ENCODE results near the gene TMEM43.

Gene TMEM43

GRCh38 chr3:14123308-14124222 lies 1.3 kb upstream of the TMEM43 start:
- Histone ChIP-seq H3K36me3 (ENCODE audit: control insufficient read depth in 1 of 2, insufficient read depth in 2 of 2, low read length in 2 of 2) (peaks cover 10 to 12% of the 10 kb centered on the region in 2 donors), H3K27me3 (ENCODE audit: low read depth, low read length) (no peaks in the 10 kb centered on the region), H3K4me1 (ENCODE audit: control insufficient read depth in 1 of 2, insufficient read depth in 2 of 2, low read length in 2 of 2) (peaks cover 18 to 35% of the 10 kb centered on the region in 2 donors), H3K4me3 (ENCODE audit: low read depth in 1 of 2, low read length in 2 of 2) (peak overlapping the region; percentile 88 to 89), H3K9me3 (ENCODE audit: control insufficient read depth in 1 of 2, low read length in 2 of 2) (no peaks in the 10 kb centered on the region), H3K27ac (ENCODE audit: low read length) (peak overlapping the region; percentile 94)

GRCh38 chr3:14124223-14124614 lies 633 bp upstream of the TMEM43 start:
- Histone ChIP-seq H3K4me3 (ENCODE audit: low read depth in 1 of 2, low read length in 2 of 2) (peak overlapping the region; percentile 88 to 89), H3K4me1 (ENCODE audit: control insufficient read depth in 1 of 2, insufficient read depth in 2 of 2, low read length in 2 of 2) (peaks cover 18 to 35% of the 10 kb centered on the region in 2 donors), H3K9me3 (ENCODE audit: control insufficient read depth in 1 of 2, low read length in 2 of 2) (no peaks in the 10 kb centered on the region), H3K27me3 (ENCODE audit: low read depth, low read length) (no peaks in the 10 kb centered on the region), H3K36me3 (ENCODE audit: control insufficient read depth in 1 of 2, insufficient read depth in 2 of 2, low read length in 2 of 2) (peaks cover 15 to 17% of the 10 kb centered on the region in 2 donors), H3K27ac (ENCODE audit: low read length) (peak overlapping the region; percentile 94)

GRCh38 chr3:14125193-14126016 lies 553 bp downstream of the TMEM43 start:
- Histone ChIP-seq H3K4me3 (ENCODE audit: low read depth in 1 of 2, low read length in 2 of 2) (peak overlapping the region; percentile 88 to 89), H3K36me3 (ENCODE audit: control insufficient read depth in 1 of 2, insufficient read depth in 2 of 2, low read length in 2 of 2) (peaks cover 21 to 23% of the 10 kb centered on the region in 2 donors), H3K4me1 (ENCODE audit: control insufficient read depth in 1 of 2, insufficient read depth in 2 of 2, low read length in 2 of 2) (peaks cover 18 to 35% of the 10 kb centered on the region in 2 donors)

GRCh38 chr3:14126017-14126886 lies 1.4 kb downstream of the TMEM43 start:
- H3K27ac ChIP-seq (ENCODE audit: low read length): peak overlapping the region; percentile 94
- no peaks in the 10 kb centered on the region for H3K9me3 ChIP-seq (ENCODE audit: control insufficient read depth in 1 of 2, low read length in 2 of 2)
- H3K4me1 ChIP-seq (ENCODE audit: control insufficient read depth in 1 of 2, insufficient read depth in 2 of 2, low read length in 2 of 2): peaks cover 18 to 35% of the 10 kb centered on the region in 2 donors
- H3K36me3 ChIP-seq (ENCODE audit: control insufficient read depth in 1 of 2, insufficient read depth in 2 of 2, low read length in 2 of 2): peaks cover 30% of the 10 kb centered on the region in 2 donors
- no peaks in the 10 kb centered on the region for H3K27me3 ChIP-seq (ENCODE audit: low read depth, low read length)
- peak overlapping the region; percentile 88 to 89 for H3K4me3 ChIP-seq (ENCODE audit: low read depth in 1 of 2, low read length in 2 of 2)

More at GRCh38 chr3:14125193-14126016, 553 bp downstream of the TMEM43 start:
- no peaks in the 10 kb centered on the region for H3K27me3 ChIP-seq (ENCODE audit: low read depth, low read length)
- no peaks in the 10 kb centered on the region for H3K9me3 ChIP-seq (ENCODE audit: control insufficient read depth in 1 of 2, low read length in 2 of 2)
- peak overlapping the region; percentile 94 for H3K27ac ChIP-seq (ENCODE audit: low read length)

GRCh38 chr3:14126887-14127505 lies 2.1 kb downstream of the TMEM43 start:
- H3K9me3 ChIP-seq (ENCODE audit: control insufficient read depth in 1 of 2, low read length in 2 of 2): no peaks in the 10 kb centered on the region
- H3K4me1 ChIP-seq (ENCODE audit: control insufficient read depth in 1 of 2, insufficient read depth in 2 of 2, low read length in 2 of 2): peaks cover 18 to 35% of the 10 kb centered on the region in 2 donors
- H3K36me3 ChIP-seq (ENCODE audit: control insufficient read depth in 1 of 2, insufficient read depth in 2 of 2, low read length in 2 of 2): peaks cover 35 to 37% of the 10 kb centered on the region in 2 donors
- H3K4me3 ChIP-seq (ENCODE audit: low read depth in 1 of 2, low read length in 2 of 2): peak overlapping the region; percentile 88 to 89
- peak overlapping the region; percentile 94 for H3K27ac ChIP-seq (ENCODE audit: low read length)
- no peaks in the 10 kb centered on the region for H3K27me3 ChIP-seq (ENCODE audit: low read depth, low read length)

- Histone ChIP-seq H3K4me3 (ENCODE audit: low read depth in 1 of 2, low read length in 2 of 2) (no peak overlapping the region), H3K36me3 (ENCODE audit: control insufficient read depth in 1 of 2, insufficient read depth in 2 of 2, low read length in 2 of 2) (peaks cover 41 to 44% of the 10 kb centered on the region in 2 donors), H3K27me3 (ENCODE audit: low read depth, low read length) (no peaks in the 10 kb centered on the region), H3K4me1 (ENCODE audit: control insufficient read depth in 1 of 2, insufficient read depth in 2 of 2, low read length in 2 of 2) (peaks cover 18 to 32% of the 10 kb centered on the region in 2 donors), H3K9me3 (ENCODE audit: control insufficient read depth in 1 of 2, low read length in 2 of 2) (no peaks in the 10 kb centered on the region), H3K27ac (ENCODE audit: low read length) (no peak overlapping the region)
Measured at GRCh38 chr3:14127516-14128161, 2.8 kb downstream of the TMEM43 start.

- peaks cover 11 to 22% of the 10 kb centered on the region in 2 donors for H3K4me1 ChIP-seq (ENCODE audit: control insufficient read depth in 1 of 2, insufficient read depth in 2 of 2, low read length in 2 of 2)
- no peak overlapping the region for H3K4me3 ChIP-seq (ENCODE audit: low read depth in 1 of 2, low read length in 2 of 2)
- no peaks in the 10 kb centered on the region for H3K9me3 ChIP-seq (ENCODE audit: control insufficient read depth in 1 of 2, low read length in 2 of 2)
- no peaks in the 10 kb centered on the region for H3K27me3 ChIP-seq (ENCODE audit: low read depth, low read length)
- peaks cover 51 to 55% of the 10 kb centered on the region in 2 donors for H3K36me3 ChIP-seq (ENCODE audit: control insufficient read depth in 1 of 2, insufficient read depth in 2 of 2, low read length in 2 of 2)
- no peak overlapping the region for H3K27ac ChIP-seq (ENCODE audit: low read length)
Measured at GRCh38 chr3:14128724-14129123, 3.9 kb downstream of the TMEM43 start.

GRCh38 chr3:14129296-14129695 lies 4.4 kb downstream of the TMEM43 start:
- Histone ChIP-seq H3K9me3 (ENCODE audit: control insufficient read depth in 1 of 2, low read length in 2 of 2) (no peaks in the 10 kb centered on the region), H3K36me3 (ENCODE audit: control insufficient read depth in 1 of 2, insufficient read depth in 2 of 2, low read length in 2 of 2) (peaks cover 57 to 60% of the 10 kb centered on the region in 2 donors), H3K27me3 (ENCODE audit: low read depth, low read length) (no peaks in the 10 kb centered on the region), H3K4me3 (ENCODE audit: low read depth in 1 of 2, low read length in 2 of 2) (no peak overlapping the region), H3K27ac (ENCODE audit: low read length) (no peak overlapping the region), H3K4me1 (ENCODE audit: control insufficient read depth in 1 of 2, insufficient read depth in 2 of 2, low read length in 2 of 2) (peaks cover 11 to 19% of the 10 kb centered on the region in 2 donors)

GRCh38 chr3:14130230-14130629 lies 5.4 kb downstream of the TMEM43 start:
- Histone ChIP-seq H3K4me1 (ENCODE audit: control insufficient read depth in 1 of 2, insufficient read depth in 2 of 2, low read length in 2 of 2) (peaks cover 11 to 19% of the 10 kb centered on the region in 2 donors), H3K9me3 (ENCODE audit: control insufficient read depth in 1 of 2, low read length in 2 of 2) (no peaks in the 10 kb centered on the region), H3K27me3 (ENCODE audit: low read depth, low read length) (no peaks in the 10 kb centered on the region), H3K27ac (ENCODE audit: low read length) (no peak overlapping the region), H3K4me3 (ENCODE audit: low read depth in 1 of 2, low read length in 2 of 2) (no peak overlapping the region), H3K36me3 (ENCODE audit: control insufficient read depth in 1 of 2, insufficient read depth in 2 of 2, low read length in 2 of 2) (peaks cover 66 to 70% of the 10 kb centered on the region in 2 donors)

GRCh38 chr3:14130707-14131106 lies 5.9 kb downstream of the TMEM43 start:
- Histone ChIP-seq H3K36me3 (ENCODE audit: control insufficient read depth in 1 of 2, insufficient read depth in 2 of 2, low read length in 2 of 2) (peaks cover 71 to 74% of the 10 kb centered on the region in 2 donors), H3K4me3 (ENCODE audit: low read depth in 1 of 2, low read length in 2 of 2) (no peak overlapping the region), H3K27me3 (ENCODE audit: low read depth, low read length) (no peaks in the 10 kb centered on the region), H3K9me3 (ENCODE audit: control insufficient read depth in 1 of 2, low read length in 2 of 2) (no peaks in the 10 kb centered on the region), H3K27ac (ENCODE audit: low read length) (no peak overlapping the region), H3K4me1 (ENCODE audit: control insufficient read depth in 1 of 2, insufficient read depth in 2 of 2, low read length in 2 of 2) (peaks cover 11 to 19% of the 10 kb centered on the region in 2 donors)
